GM21825 (cell line): ENCODE measurements around the gene LRP5.
A peak's percentile ranks its signal among the peaks of the same experiment; 100 is the strongest.
"Not testable (repeated sequence)": the region's sequence is repeated elsewhere in the genome, so short reads cannot be mapped to it uniquely, and the experiment has no call there.

Experiments used
- ATAC-seq: cut with Tn5 transposase; IDR thresholded peaks from one replicate; pipeline ENCODE4 v1.9.1; 2021; ENCODE audit warnings: mild to moderate bottlenecking, moderate library complexity; ENCODE audit not compliant: unreplicated experiment

LRP5 gene

DNA sequence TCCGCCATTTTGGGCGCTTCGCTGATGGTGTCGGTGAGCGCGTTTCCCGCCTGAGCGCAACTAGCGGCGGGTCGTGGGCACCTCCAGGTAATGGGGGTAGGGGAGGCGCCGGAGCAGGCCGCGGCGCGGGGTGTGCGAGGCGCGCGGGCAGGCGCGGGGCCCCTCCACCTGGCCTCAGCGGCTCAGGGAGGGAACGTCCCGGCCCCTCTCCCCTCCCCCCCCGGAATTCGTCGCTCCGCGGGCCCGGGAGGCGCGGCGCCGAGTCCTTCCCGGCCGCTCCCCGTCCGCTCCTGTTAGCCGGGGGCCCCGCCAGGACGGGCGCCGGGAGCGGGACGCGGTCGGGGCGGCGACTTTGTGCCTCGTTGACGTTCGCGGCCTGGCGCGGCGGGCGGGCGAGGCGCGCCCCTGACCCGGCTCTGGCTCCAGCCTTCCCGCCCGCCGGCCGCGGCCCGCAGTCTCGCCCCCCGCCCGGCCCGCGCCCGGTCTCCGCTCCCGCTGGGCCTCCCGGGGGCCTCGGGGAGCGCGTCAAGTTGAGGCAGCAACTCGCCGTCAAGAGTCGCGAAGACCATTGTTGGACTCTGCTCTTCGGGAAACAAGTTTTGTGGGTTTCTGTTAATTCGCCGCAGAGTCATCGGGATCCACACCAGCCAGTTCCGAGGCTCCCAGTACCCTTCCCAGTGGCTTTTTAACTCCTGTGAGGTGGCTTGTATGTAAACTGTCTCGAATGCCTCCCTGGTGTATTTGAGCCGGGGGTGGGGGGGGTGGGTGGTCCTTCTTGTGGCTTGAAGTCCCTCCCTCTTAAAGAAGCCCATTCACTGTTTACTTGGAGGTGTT lies 148.6 kb downstream of the LRP5 start, which contains the start of gene PPP6R3:
TSS of gene PPP6R3 (plus strand) at position 12 of the 834 bp plus-strand sequence. CDS start 76,913 bp downstream, outside the sequence.
- peak; percentile 39 for ATAC-seq

DNA sequence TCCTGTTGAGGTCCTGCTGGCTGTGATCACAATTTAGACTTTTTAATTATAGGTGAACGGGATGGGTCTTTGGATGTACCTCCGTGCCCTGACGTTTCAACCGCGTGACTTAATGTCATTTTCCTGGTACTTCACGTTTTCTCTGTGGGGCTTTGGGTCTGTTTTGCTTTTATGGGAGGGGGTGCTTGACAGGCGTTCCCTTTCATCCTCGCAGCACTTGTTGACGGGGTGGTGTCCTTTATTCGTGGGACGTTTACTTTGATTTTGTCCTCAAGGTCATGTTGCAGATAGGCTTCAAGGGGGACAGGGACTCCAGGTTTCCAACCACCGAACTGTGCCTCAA lies 149.2 kb downstream of the LRP5 start:
- no peak for ATAC-seq

DNA sequence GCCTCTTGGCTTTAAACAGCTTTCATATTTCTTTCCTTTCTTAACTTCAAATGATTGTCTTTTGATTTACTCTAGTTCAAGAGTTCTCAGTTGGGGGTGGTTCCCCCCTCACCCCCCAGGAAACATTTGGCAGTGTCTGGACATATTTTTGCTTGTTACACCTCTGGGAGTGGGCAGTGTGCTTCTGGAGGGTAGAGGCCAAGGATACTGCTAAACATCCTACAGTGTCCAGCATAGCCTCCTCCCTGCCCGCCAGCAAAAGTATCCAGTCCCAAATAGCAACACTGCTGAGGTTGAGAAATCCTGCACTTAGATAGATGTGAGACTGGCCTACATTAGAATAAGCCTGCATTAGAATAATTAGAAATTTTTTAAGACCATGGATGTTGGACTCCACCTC lies 151.3 kb downstream of the LRP5 start:
- ATAC-seq: no peak

DNA sequence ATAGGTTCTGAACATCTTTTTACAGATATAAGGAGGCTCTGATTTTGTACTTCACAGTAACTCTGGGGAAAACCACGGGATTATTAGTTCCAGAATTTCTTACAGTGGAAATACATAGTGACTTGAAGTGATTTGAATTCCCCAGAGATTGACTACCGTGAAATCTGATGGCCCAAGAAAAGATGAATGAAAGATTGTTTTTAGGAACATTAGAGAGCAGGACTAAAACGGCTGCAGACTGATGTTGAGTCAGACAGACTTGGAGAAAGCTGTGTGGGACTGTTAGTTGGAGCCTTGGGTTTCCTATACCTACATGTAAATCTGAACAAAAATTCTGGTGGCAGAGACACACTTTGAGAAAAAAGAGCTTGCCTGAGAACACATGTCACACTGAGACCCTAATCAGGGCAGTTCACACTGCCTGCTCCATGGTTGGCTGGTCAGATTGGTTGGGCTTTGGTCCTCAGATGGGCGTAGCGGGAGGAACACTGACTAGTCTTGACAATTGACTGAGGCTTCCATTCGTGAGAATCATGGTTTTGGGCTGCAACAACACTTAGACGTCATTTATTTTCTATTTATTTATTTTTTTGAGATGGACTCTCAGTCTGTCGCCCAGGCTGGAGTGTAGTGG lies 154.9 kb downstream of the LRP5 start:
- ATAC-seq: no peak

DNA sequence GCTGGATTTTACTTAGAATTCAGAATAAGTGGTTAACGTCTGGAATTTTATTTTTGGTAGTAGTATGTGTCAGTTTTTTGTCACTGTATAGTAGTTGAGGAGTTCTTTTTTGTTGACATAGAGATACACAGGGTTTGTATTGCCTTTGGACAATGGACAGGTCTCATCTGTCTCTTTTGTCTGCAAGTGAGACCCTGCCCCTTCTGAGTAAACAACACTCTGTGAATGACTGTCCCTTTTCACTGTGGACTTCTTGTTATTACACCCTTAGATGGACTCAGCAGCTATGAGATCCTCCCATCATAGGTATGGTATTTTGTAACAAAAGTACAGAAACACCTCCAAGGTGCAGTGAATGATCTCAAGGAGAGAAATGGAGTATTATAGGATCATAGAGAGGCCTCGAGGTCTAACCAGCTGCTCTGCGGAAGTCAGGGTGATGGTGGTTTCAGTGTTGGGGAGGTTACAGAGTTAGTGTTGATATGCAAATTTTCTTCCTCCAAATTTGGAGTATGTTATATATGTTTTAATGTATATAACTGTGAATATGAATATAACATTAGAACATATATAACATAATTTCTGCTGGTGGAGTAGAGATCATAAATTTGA lies 155.9 kb downstream of the LRP5 start:
- ATAC-seq: no peak

DNA sequence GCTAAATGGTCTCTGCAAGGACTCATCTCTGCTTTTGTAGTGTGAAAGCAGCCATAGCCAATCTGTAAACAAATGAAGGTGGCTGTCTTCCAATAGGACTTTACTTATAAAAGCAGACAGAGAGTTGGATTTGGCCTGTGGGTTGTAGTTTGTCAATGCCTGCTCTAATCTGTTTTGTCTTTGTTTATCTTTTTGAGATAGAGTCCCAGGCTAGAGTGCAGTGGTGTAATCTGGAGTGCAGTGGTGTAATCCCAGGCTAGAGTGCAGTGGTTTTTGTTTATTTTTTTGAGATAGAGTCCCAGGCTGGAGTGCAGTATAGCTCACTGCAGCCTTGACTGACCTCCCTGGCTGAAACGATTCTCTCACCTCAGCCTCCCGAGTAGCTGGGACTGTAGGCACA lies 156.7 kb downstream of the LRP5 start:
- ATAC-seq: no peak

DNA sequence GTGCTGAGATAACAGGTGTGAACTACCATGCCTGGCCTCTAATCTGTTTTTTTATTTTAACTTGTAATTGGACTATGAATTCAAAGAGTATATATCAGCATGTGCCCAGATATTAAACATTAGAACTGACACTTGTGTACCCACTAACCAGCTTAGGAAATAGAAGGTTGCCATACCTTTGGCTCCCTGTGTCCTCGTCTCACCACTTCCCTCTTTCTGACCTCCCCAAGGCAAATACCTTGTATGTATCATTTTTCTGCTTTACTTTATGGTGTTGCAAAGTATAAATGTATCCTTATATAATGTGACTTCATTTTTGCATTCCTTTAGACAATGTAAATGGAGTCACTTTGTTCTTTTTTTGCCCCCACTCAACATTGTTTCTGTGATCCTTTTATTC lies 157.3 kb downstream of the LRP5 start:
- no peak for ATAC-seq

DNA sequence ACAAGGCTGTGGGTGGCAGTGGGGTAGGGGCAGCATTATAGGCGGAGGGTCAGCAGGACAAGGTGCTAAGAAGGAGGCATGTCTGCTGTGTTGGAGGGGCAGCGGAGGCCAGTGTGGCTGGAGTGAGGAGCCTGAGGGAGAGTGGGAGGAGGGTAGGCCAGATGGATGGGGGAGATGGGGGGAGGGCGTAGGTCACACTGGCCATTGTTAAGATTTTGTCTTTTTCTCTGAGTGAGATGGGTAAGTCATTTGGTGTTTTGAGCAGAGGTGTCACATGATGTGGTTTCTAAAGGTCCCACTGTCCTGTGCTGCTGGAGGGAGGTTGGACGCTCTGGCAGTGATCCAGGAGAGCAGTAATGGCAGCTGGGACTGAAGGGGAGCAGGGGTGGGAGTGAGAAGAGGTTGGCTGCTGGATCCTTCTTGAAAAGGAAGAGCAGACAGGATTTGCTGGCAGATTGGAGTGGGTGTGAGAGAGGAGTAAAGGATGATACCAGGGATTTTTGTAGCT lies 158.0 kb downstream of the LRP5 start:
- ATAC-seq: no peak

DNA sequence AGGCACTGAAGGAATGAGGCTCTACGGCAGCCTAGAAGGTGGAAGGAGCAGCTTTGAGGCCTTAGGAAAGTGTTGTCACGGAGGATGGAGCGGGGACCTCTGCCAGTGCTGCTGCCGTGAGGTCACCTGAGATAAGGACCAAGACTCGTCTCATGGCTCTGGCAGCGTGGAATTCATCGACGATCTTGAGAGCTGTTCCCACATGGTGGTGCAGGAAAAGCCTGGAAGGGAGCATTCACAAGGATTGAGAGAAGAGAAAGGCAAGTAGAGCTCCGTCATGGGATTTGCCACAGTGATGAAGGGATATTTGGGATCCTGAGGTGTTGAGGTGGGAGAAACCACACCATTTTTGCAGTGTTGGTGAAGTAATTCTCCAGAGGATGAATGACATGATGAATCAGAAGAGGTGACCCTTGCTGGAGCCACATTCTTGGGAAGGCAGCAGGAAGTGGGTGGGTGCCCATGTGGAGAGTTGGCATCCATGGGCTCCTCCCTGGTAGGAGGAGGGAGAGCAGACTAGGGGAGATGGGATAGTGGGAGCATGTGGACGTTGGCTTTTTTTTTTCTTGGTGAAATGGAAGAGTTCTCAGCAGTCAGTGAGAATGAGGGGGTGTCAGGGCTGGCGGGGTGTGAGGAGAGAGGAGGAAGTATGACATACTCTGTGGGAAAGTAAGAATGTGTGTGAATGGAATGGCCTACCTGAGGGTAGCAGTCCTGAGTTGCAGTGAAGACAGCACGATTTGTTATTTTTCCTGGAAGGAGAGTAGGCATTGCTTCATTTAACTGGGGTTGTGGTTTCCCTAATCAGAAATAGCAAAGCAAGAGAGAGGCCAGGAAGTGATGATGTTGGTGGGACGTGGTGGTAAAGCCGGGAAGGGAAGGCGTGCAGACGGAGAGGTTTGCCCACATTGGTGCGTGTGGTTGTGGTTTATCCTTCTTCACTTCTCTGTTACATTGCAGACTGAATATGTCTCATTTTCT lies 159.3 kb downstream of the LRP5 start:
- no peak for ATAC-seq

DNA sequence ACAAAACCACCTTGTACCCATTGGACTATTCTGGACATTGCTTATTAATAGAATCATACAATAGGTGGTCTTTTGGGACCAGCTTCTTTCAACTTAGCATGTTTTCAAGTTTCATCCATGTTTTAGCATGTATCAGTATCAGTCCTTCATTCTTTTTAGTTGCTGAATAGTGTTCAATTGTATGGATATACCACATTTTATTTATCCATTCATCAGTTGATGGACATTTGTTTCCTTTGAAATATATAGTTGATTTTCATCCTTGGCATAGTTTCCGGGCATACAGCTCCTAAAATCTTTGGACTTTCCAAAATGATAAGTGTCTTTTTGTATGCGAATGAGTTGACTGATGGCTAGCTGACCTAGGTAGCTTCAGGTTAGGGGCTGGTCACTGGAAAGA lies 160.4 kb downstream of the LRP5 start:
- no peak for ATAC-seq

DNA sequence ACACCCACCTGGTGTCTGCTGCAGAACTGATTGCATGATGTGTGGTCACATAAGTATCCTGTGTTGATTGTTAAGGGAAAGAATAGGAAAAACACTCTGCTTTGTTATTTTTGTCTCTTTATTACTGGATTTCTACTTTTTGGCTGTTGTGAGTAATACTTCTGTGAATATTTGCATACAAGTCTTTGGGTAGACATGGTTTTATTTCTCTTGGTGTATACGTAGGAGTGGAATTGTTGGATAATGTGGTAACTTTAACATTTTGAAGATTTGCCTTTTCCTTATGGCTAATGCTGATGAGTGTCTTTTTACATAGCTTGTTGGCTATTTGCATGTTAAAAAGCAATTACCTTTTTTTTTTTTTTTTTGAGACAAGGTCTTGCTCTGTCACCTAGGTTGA lies 161.3 kb downstream of the LRP5 start:
- no peak for ATAC-seq

DNA sequence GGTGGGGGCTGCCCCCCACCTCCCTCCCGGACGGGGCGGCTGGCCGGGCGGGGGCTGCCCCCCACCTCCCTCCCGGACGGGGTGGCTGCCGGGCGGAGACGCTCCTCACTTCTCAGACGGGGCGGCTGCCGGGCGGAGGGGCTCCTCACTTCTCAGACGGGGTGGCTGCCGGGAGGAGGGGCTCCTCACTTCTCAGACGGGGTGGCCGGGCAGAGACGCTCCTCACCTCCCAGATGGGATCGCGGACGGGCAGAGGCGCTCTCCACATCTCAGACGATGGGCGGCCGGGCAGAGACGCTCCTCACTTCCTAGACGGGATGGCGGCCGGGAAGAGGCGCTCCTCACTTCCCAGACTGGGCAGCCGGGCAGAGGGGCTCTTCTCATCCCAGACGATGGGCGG lies 163.2 kb downstream of the LRP5 start:
- not testable (repeated sequence) for ATAC-seq

DNA sequence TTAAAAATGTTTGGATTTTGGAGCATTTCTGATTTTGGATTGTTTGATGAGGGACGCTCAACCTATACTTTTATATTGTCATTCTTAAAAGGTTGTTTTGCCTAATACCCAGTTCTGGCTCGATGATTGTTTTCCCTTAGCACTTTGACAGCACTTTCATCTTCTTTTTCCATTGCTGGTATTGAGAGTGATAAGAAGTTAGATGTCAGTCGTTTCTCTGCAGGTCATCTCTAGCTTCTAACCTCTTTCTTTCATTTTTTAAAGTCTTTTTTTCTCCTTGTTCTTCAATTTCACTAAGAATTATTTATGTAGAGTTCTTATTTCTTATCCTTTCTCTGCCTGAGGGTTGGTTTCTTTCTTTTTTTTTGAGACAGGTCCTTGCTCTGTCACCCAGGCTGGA lies 167.0 kb downstream of the LRP5 start:
- ATAC-seq: no peak

DNA sequence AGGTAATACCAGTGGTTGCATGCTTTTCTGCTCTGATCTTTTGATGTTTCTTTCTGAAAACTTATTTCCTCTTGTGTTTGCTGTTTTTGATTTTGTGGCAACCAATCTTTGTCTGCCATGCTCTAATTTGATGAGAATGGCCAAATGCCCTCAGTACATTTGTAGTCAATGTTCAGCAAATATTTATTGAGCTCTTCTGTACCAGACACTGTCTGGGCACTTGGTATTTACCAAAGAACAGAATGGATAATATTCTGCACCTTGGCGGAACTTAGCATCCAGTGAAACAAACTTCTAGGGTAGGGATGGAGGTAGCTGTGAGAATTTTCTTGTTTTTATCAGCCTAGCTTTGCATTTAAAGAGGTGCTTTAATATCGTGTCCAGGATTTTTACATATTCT lies 167.8 kb downstream of the LRP5 start:
- no peak for ATAC-seq

DNA sequence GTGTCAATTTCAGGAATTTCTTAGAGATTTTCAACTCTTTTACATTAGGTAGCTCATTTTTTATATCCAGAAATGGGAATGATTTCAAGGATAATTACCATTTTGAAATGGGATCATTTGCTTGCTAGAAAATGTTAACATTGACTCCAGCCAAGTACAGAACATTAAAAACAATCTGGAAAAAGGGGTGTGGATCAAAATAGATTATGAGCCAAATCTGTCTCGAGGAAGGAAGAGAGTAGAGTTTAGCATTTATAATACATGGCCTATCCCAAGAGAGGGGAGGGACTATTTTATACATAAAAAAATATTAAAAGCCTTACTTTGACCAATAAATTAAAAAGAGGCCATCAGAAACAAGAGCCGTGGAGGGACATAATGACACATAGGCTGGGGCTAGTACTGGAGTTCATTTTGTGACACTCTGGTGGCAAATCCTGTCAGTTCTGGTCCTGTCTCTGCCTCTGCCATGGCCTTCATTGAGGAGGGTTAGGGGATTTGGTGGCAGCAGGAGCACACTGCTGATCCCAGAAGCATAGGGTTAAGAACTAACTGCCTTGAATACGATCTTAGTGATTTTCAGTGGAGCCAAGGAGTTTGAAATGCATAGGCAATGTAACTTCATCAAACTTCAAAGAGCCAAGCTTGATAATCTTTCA lies 168.6 kb downstream of the LRP5 start:
- no peak for ATAC-seq

DNA sequence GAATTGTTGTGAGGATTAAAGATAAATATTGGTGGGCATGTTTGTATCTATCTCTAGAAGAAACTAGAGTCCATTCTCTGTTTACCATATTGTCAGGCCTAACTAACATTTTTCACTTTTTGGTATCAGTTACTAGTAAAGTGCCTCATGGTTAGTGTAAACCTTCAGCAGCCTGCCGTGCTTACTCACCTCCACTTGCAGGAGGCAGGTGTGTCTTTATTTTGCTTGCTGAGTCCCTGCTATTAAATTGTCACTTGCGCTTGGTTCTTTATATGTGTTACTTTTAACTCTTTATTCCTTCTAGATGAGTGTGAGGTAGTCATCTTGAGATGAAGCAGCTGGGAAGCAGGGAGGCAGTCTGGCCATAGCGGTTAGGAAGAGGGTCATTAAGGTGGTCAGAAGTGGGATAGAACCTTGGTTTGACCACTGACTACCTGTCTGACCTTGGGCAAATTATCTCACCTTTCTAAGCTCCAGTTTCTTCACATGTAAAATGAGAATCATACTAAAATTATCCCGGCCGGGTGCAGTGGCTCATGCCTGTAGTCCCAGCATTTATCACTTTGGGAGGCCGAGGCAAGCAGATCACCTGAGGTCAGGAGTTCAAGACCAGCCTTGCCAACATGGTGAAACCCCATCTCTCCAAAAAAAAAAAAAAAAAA lies 169.3 kb downstream of the LRP5 start:
- no peak for ATAC-seq

DNA sequence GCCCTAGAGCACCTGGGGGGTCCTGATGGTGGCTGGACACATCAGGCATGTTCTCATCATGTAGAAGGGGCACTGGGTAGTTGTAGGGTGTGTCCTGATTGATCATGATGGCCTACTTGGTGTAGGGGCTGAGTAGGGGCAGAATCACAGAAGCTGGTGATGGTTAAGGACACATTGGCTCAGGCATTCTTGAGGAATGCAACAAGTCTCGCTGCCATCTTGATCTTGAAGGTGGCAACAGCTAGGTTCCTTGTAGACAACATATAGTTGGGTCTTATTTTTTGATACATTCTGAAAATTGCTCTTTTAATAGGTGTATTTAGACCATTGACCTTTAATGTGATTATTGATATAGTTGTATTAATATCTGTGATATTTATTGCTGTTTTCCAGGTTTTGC lies 176.2 kb downstream of the LRP5 start:
- ATAC-seq: no peak

DNA sequence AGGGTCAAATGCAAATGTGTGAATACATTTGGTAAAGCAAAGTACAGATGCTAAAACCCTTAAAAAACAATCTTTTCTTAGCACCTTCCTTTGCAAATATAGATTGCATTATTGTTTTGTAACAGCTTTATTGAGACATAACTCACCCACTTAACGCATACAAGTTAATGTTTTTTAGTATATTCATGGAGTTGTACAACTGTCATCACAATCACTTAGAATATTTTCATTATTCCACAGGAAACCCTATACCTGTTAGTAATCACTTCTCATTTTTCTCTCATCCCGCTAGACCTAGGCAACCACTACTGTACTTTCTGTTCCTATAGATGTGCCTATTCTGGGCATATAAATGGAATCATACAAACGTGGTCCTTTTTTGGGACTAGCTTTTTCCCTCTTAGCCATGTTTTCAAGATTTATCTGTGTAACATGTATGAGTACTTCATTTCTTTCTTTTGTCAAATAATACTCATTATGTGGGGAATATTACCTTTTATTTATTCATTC lies 182.9 kb downstream of the LRP5 start:
- ATAC-seq: no peak

DNA sequence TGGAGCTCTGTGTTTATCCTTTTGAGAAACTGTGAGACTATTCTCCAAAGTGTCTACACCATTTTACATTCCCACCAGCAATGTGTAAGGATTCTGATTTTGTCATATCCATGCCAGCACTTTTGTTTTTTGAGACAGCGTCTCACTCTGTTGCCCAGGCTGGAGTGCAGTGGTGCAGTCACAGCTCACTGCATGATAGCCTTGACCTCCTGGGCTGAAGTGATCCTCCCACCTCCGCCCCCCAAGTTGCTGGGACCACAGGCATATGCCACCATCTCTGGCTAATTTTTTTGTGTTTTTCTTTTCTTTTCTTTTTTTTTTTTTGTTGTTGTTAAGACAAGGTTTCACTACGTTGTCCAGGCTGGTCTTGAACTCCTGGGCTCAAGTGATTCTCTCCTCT lies 183.5 kb downstream of the LRP5 start:
- ATAC-seq: no peak

DNA sequence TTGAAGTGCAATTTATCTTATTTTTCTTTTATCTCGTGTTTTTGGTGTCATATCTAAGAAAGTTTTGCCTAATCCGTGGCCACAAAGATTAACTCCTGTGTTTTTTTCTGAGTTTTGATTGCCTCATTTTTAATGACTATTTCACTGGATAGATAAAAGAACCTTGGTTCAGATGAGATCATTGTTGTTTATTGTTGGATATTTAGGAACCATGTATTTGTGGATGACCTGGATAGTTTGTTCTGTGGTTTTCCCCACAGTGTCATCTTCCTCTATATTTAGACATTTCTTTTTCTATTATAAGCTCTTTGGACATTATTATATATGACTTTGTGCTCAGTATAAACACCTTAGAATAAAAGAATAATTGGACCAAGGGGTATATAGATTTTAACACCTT lies 185.4 kb downstream of the LRP5 start:
- no peak for ATAC-seq
